NCI-H187 (cell line): ENCODE data around the gene ARHGEF40.
"Not testable (repeated sequence)": the region's sequence is repeated elsewhere in the genome, so short reads cannot be mapped to it uniquely, and the experiment has no call there.

Experiments used
- DNase-seq, 2 experiments: peaks; one replicate each; lab custom pipeline; 2025; lab: John Stamatoyannopoulos, UW

Gene ARHGEF40

DNA sequence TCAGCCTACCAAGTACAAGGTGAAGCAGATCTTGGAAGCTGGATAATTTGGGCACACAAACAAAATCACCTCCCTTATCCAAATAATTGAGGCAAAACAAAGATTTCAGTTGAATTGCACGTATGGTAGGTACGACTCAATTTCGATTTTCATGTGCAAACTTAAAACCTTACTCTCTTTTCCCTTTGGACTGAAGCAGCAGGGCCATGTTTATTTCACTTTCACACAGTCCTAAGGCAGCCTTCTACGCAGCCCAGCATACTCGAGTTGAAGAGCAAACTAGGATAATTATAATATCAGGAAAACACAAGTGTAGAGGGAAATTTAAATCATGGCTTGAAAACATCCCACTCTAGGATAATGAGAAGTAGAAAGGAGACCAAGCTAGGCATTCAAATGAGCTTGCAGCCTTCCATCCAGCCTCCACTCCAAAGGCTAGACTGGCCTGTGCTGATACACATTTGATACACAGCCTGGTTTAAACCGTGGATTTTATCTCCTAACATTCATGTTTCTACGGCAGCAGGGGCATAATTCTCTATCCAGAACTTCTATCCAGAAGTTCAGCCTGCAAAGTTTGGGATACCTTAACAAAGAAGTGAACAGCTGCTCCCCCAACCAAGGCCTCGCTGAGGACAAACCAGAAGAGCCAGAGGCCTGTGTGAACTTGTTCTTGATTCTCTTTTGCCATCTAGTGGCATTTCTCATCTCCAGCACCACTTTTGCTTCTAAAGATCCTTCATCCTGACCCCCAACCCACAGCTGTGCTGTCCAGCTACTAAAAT, 30.3 kb upstream of the ARHGEF40 start:
- DNase-seq: no peak

DNA sequence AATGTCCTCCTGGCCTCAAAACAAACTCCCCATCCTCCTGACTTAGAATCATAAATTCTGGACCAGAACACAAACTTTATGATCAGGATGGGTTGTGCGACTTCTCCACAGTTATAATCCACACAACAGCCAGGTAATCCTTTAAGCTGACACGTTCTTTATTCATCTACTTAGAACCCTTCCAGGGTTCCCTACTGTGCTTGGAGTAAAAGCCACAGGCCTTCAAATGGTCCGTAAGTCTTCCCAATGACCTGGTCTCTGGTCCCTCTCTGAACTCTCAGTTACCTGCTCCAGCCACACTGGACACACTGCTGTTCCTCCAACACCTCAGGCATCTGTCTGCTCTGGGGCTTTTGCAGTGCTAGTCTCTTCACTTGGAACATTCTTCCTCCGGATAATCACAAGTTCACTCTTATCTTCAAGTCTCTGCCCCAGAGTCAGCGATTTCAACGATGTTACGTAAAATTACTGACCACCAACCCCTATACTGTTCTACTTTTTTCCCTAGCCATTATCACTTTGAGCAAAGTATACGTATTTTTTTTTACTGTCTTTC, 29.7 kb upstream of the ARHGEF40 start:
- DNase-seq: no peak

DNA sequence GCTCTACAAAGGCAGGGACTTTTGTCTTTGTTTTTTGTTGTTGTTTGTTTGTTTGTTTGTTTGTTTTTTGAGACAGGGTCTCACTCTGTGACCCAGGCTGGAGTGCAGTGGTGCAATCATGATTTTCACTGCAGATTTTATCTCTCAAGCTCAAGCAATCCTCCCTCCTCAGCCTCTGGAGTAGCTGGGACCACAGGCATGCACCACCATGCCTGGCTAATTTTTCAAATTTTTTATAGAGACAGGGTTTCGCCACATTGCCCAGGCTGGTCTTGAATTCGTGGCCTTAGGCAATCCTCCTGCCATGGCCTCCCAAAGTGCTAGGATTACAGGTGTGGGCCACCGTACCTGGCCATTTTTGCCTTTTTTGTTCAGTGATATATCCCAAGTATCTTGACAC, 29.2 kb upstream of the ARHGEF40 start:
- not testable (repeated sequence) for DNase-seq

DNA sequence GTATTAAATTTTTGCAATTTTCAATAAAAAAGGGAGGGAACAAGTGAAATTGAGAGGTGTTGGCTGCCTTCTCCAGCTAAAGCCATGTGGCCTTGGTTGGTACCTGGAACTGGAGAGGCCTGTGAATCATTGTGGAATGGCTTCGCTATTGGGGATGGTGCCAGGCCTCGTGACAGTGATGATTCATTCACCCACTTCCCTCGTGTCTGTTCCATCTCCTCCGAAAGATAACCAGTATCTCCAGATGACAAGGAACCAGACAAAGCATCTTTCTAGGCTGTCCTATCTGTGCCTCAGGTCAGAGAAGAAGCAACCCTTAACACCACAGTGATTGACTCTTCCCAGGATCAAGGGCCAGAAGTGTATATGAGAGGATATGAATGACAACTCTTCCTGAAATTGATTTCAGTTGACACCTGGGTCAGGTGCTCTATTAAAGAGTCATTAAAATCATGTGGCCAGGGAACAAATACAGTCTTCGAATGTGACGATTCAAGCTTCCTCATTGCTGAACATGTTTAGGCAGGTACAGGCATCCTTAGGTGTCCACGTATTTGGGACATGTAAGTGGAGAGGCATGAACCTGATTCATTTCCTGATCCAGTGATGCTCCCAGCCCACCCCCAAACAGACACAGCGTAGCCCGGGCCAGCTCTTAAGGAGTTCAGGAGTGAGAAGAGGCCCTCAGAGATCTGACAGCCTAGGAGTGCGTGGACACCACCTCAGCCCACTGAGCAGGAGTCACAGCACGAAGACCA, 28.2 kb upstream of the ARHGEF40 start, which contains the start of gene RNASE7:
Gene RNASE7, plus strand, starts transcription at position 687 of the 758 bp plus-strand sequence. CDS start 631 bp downstream, outside the sequence.
- no peak for DNase-seq

DNA sequence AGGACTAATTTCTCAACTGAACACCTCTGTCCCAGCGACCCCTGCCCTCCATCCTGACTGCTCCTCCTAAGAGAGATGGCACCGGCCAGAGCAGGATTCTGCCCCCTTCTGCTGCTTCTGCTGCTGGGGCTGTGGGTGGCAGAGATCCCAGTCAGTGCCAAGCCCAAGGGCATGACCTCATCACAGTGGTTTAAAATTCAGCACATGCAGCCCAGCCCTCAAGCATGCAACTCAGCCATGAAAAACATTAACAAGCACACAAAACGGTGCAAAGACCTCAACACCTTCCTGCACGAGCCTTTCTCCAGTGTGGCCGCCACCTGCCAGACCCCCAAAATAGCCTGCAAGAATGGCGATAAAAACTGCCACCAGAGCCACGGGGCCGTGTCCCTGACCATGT, 27.2 kb upstream of the ARHGEF40 start:
- DNase-seq: no peak

DNA sequence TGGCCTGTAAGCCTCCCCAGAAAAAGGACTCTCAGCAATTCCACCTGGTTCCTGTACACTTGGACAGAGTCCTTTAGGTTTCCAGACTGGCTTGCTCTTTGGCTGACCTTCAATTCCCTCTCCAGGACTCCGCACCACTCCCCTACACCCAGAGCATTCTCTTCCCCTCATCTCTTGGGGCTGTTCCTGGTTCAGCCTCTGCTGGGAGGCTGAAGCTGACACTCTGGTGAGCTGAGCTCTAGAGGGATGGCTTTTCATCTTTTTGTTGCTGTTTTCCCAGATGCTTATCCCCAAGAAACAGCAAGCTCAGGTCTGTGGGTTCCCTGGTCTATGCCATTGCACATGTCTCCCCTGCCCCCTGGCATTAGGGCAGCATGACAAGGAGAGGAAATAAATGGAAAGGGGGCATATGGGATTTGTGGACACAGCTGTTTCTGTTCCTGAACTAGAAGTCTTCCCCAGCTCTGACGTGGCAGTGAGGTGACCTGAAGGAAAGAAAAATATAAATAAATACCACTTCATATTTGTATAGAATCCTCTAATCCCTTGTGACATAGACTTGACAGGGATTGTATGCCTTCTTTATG, 26.6 kb upstream of the ARHGEF40 start:
- DNase-seq: no peak

DNA sequence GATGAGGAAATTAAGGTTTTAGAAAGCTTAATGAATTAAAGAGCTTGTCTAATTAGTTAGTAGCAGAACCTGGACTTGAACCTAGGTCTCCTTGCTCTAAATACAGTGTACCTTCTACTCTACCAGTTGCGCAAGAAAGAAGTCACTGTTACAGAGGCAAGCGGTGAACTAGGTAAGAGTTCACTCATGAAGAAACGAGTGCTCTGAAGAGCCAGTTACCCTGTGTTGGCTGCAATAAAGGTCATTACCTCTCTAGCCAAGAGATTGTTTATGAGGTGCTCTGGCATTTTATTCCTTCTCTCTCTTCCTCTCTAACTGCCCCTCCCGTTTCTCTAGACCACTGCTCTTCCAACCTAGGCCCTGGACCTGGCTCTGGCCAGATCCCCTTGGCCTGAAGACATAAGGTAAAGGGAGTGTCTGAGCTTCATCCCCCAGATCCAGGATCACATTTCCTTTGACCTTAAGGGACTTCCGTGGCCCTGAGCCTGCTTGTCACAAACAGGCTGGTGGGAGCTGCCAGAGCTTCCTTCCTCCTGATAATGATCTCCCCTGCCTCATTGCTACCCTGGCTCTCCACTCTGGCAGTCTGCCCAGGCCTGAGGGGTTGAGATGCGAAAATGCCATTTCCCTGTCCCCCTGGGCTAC, 26.0 kb upstream of the ARHGEF40 start:
- no peak for DNase-seq

DNA sequence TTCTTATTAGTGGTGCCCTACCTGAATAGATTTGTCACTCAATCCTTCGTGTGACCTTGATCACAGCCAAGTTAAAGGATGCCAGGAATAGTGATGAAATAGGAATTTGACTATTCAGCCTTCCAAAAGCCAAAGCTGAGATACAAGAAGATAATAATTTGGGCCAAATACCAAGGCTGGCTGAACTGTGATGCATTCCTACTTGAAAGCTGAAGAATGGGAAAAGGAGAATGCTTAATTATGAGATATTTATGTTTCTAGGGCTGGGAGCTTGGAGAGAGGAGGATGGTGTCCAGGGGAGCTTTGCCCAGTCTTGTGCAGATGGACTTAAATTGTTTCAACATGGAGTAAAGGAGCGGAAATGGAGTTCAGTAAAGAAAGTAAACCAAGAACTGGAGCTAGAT, 22.7 kb upstream of the ARHGEF40 start:
- DNase-seq: no peak

DNA sequence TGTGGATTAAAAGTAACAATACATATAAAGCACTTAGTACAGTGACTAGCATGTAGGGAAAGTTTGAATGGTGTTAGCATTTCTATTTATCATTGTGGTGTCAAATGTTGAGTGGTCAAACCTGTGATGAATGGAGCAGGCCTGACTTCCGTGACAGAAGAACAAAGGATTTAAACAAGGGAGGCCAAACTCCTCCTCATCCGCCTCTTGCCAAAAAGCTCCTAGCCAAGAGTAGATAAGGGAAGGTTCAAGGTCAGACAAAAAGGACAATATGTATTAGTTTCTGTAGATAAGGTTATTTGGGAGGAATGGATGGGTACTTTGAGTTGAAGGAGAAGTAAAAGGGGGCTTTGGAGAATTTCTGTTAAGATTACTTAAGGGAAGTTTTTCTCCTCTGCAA, 21.5 kb upstream of the ARHGEF40 start:
- no peak for DNase-seq

DNA sequence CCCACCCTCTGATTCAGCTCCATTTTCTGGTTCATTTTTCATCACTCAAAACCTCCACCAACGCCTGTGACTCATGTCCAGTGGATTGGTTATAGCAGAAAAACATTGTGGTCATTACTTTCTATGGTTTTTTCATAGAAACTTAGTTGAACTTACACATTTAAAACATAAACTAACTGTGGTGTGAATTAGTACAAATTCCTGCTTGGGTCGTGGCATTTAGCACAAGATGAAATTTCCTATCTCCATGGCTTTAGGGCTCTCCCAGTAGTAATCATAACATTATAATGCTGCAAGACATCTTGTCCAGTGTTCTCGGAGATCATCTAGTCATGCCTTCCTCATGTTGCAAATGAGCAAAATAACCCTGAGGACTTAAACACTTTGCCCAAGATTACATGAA, 20.8 kb upstream of the ARHGEF40 start:
- DNase-seq: no peak

DNA sequence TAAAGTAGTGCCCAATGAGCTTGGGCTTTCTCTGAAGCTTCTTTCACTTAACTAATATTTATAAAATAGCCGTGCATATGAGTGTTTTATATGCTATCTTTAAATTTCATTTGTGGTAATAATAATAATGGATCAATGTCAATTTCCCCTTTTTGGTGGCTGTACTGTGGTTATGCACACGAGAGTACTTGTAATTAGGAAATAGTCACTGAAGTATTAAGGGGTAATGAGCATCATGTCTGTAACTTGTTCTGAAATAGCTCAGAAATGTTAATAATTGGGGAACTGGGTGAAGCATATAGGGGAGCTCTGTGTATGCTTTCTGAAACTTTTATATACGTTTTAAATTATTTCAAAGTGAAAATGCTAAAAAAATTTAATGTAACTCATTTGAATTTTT, 19.5 kb upstream of the ARHGEF40 start:
- no peak for DNase-seq

DNA sequence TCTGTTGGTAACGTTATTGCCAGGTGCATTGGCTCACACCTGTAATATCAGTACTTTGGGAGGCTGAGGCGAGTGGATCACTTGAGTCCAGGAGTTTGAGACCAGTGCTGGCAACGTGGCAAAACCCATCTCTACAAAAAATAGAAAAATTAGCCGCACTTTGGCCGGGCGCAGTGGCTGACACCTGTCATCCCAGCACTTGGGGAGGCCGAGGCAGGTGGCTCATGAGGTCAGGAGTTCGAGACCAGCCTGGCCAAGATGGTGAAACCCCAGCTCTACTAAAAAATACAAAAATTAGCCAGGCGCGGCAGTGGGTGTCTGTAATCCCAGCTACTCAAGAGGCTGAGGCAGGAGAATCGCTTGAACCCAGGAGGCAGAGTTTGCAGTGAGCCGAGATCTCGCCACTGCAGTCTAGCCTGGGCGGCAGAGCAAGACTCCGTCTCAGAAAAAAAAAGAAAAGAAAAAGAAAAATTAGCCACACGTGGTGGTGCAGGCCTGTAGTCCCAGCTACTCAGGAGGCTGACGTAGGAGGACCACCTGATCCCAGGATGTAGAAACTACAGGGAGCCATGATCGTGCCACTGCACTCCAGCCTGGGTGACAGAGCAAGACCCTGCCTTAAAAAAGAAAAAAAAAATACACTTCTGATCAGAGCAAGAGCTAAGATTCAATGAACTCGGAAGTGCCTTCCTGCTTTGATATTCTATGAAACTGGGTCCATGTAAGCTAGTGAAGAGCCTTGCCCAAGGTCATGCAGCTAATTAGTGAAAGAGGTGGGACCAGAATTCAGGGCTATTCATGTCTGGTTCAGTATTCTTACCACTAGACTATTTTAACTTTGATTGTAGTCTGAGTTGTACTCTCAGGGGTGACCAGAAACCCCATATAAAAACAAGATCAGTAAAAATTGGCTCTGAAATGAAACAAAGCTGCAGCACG, 16.7 kb upstream of the ARHGEF40 start:
- DNase-seq: no peak

DNA sequence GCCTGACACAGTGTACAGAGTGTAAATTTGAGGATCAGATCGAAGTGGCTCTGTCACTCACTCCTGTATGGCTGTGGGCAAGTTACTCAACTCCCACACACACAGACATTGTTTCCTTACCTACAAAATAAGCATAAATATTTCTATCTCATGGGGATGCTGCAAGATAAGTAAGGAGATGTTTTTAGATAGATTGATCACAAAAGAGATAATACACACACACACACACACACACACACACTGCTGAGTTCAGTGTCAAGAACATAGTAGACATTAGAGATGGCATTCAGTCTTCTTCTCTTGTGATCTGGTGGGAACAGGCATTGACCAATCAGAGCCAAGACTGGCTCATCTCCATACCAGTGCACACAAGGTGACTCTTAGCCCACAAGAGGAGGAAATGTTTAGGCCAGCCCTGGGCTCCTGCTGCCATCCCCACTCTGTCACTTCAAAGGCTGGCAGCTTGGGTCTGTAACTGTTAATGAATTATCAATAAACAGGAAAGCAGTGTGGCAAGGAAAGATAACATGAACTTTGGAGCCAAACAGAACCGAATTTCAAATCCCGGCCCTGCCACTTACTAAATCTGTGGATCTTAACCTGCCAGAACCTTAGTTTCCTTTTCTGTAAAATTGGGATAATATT, 15.9 kb upstream of the ARHGEF40 start:
- DNase-seq: no peak

DNA sequence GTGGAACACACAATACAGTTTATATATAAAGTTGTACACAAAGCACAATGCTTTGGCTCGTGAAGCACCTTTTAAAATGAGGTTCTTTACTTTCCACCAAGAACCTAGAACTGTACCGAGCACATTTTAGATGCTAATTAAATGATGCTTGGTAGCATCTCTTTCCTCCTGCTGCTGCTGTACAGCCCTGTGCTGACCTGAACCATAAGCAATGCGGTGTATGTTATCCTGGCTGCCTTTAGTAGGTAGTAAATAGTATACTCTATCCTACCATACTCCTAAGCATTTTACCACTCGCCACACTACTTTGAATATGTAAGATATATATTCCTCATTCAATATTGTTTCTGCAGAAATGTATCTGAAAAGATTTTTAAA, 15.3 kb upstream of the ARHGEF40 start:
- no peak for DNase-seq

DNA sequence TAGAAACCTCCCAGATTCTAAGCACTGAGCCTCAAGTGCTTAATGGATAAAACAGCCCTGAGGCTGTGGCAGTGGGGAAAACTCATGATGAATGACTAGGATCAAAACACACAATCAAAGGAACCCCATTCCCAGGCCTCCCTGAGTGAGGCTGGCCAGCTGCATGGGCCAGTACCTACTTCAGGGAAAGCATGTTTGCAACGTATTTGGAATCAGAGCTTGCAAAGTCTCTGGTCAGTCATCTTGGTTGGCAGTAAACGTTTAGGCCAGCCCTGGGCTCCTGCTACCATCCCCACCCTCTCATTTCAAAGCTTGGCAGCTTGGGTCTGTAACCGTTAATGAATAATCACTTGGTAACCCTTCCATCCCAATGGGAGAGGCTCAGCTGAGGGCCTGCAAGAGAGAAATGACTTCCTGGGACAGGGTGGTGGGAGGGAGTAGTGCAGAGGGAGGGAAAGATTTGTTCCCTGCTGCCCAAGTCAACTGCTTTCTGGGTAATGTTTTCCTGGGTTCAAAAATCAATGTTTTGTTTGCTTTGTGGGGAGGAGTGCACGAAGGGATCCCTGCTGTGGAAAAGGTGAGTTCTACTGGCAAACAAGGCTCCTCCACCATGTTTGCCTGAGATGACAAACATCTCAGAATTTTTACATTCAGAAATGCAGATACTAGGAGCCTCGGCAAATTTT, 14.5 kb upstream of the ARHGEF40 start:
- DNase-seq: no peak

DNA sequence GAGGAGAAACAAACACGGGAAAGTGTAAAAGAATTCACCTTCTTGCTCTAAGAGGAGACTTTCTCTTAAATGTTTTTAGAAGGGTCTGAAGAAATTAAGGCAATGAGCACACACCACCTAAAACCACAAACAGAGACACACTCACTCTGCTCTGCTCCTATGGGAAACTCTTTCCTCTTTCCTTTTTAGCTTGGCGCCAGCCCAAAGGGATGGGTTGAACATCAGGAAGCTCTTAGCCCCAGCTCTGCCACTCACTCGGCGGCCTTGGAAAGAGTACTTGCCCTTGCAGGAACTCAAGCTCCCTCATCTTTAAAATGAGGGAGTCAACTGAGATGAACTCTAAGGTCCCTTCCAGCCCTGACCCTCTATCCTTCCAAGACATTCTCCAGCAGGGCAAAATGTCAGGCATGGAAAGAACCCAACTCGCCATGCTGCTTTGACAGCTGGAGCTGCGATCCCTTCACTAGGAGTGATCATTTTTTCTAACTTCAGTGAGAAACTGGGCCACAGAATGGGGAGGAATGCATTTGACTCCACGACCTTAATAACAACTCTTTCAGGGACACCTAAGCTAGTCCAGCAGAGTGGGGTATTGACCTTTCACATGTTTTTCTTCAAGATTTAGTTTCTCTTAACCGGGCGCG, 13.5 kb upstream of the ARHGEF40 start:
- DNase-seq: no peak

DNA sequence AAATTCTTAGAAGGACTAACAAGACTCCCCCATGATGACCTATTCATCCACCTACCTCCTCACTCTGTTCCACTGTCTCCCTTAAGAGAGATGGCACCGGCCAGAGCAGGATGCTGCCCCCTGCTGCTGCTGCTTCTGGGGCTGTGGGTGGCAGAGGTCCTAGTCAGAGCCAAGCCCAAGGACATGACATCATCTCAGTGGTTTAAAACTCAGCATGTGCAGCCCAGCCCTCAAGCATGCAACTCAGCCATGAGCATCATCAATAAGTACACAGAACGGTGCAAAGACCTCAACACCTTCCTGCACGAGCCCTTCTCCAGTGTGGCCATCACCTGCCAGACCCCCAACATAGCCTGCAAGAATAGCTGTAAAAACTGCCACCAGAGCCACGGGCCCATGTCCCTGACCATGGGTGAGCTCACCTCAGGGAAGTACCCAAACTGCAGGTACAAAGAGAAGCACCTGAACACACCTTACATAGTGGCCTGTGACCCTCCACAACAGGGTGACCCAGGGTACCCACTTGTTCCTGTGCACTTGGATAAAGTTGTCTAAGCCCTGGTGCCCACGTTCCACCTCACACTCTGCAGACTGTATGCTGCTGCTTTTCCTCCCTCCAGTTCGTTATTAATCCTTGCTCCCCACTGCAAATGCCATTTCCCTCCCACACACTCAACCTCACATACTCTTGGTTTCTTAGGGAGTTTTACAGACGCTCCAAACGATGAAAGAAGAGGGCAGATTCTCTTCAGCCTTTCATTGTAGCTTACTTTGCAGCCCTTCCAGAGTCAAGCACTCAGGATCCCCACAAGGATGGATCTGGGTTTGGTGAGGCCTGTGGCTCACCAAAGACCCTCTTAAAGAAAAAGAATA, 12.1 kb upstream of the ARHGEF40 start, which contains the start of gene RNASE8:
Gene RNASE8, plus strand, starts transcription at position 20 of the 873 bp plus-strand sequence. Its CDS starts 71 bp downstream, at position 91.
- DNase-seq: no peak

DNA sequence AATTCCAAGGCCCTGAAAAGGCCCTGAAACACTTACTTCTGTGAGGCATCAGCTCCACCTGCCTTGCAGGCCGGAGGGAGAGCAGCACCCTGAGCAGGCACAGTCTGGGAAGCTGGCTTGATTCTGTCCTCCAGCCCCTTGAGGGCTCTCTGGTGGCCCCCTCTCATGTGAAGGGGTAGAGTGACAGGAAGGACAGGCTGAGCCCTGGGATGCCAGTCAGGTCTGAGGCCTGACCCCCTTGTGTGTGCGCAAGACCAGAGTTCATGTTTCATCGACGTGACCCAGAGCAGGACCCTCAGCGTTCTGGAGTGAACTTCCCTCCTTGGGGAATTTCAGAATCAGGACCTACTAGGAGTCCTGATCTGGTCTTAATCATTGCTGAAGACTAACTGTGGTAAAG, 11.2 kb upstream of the ARHGEF40 start:
- no peak for DNase-seq
